IPS-18a (cell line): ENCODE results near the gene ZNF735.
"Not testable (repeated sequence)": the region's sequence is repeated elsewhere in the genome, so short reads cannot be mapped to it uniquely, and the experiment has no call there.

ENCODE experiments used
- H3K27ac ChIP-seq: one replicate; pipeline ENCODE4 v1.5.1; 2013; ENCODE audit warnings: low read length
- H3K27me3 ChIP-seq: one replicate; pipeline ENCODE4 v1.6.1; 2013; ENCODE audit warnings: mild to moderate bottlenecking, low read length; ENCODE audit not compliant: control insufficient read depth, insufficient read depth
- H3K36me3 ChIP-seq: one replicate; pipeline ENCODE4 v1.6.1; 2013; ENCODE audit warnings: low read depth, low read length; ENCODE audit not compliant: control insufficient read depth
- H3K4me1 ChIP-seq: one replicate; pipeline ENCODE4 v1.6.1; 2013; ENCODE audit warnings: low read depth, low read length; ENCODE audit not compliant: control insufficient read depth
- H3K4me3 ChIP-seq: one replicate; pipeline ENCODE4 v1.5.1; 2013; ENCODE audit warnings: low read length
- H3K9ac ChIP-seq: one replicate; pipeline ENCODE4 v1.6.1; 2013; ENCODE audit warnings: mild to moderate bottlenecking, low read length, moderate library complexity
- H3K9me3 ChIP-seq: one replicate; pipeline ENCODE4 v1.6.1; 2013; ENCODE audit warnings: low read depth, low read length; ENCODE audit not compliant: control insufficient read depth

The ZNF735 gene

DNA sequence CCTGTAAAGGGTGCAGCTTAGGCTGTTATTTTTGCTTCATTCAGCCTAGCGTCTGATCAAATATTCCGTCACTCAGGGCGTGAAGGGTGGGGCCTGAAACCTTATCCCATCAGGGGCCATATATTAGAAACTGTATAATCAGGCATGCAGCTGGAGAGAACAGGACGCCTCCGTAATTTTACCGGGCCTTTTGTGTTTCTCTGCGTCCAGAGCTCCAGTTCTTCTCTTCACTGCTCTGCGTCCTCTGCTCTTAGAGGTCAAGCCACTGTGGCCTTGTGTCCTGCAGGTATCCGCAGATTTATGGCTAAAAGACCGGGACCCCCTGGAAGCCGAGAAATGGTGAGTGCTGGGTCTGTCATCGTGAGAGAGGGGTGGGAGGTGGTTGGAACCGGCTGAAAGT, at the start of gene ZNF735:
Gene ZNF735, plus strand, starts transcription at position 301 of the 400 bp plus-strand sequence. Its CDS starts 0 bp downstream, at position 301.
- no peak within 1 kb of the TSS for H3K27ac ChIP-seq
- peaks cover 50% of the 10 kb centered on the region for H3K9me3 ChIP-seq
- no peaks in the 10 kb centered on the region for H3K4me1 ChIP-seq
- no peaks in the 10 kb centered on the region for H3K27me3 ChIP-seq
- H3K4me3 ChIP-seq = no peak within 1 kb of the TSS
- H3K36me3 ChIP-seq = no peaks in the 10 kb centered on the region
- H3K9ac ChIP-seq = no peak within 1 kb of the TSS

DNA sequence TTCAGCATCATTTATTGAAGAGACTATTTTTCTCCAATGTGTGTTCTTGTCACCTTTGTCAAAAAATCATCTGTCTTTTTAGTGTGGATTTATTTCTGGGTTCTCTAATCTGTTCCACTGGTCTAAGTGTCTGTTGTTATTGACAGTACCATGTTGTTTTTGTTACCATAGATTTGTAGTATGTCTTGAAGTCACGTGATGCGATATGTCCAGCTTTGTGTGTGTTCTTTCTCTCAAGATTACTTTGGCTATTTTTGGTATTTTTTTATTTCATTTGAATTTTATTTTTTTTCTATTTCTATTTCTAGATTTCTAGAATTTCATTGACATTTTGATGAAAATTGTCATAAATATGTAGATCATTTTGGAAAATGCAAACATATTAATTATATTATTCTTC, 36.0 kb upstream of the ZNF735 start:
- not testable (repeated sequence) for H3K27me3 ChIP-seq, H3K36me3 ChIP-seq, H3K4me1 ChIP-seq, H3K27ac ChIP-seq, H3K9ac ChIP-seq, H3K4me3 ChIP-seq
- H3K9me3 ChIP-seq = peaks cover 60% of the 10 kb centered on the region

DNA sequence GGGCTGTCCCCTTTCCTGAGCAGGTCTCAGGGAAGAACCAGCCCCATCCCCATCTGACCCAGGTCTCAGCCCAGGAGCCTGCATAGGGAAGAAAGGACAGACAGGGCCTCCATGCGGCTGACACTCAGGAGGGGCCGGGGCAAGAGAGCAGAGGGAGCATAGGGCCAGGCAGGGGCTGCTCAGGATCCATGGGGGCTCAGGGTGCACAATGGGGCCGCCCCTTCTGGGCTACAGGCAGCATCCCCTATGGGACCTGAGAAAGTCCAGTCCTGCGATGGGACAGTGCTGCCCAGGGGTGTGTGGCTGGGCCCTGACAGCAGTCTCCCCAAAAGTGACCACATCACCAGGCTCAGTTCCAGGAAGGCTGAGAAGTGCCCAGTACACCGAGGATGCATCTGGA, 32.7 kb upstream of the ZNF735 start:
- Histone ChIP-seq H3K36me3 (no peaks in the 10 kb centered on the region), H3K4me3 (no peak overlapping the region), H3K9me3 (peaks cover 65% of the 10 kb centered on the region)

DNA sequence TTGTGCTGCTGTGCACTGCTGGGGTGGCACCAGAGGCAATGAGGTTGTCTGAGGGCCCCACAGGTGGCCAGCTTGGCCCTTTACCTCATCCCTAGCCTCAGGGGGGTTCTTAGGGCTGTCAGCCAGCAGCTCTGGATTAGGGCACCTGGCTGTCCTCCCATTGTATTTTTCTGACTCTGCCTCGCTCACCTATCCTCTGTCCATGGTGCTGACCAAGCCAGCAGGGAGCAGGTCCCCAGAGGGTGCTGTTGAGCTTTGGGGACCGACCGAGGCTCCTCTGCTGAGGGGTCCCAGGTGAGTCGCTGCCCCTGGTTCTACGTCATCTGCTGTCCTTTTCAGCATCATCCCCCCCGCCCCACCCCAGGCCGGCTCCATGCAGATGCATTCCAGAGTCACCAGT, 32.1 kb upstream of the ZNF735 start:
- Histone ChIP-seq H3K27me3 (no peaks in the 10 kb centered on the region), H3K9me3 (peaks cover 61% of the 10 kb centered on the region), H3K4me1 (no peaks in the 10 kb centered on the region), H3K9ac (no peak overlapping the region), H3K36me3 (no peaks in the 10 kb centered on the region), H3K4me3 (no peak overlapping the region), H3K27ac (no peak overlapping the region)

More for the DNA sequence above, 32.7 kb upstream of the ZNF735 start:
- H3K9ac ChIP-seq = no peak overlapping the region
- H3K4me1 ChIP-seq = no peaks in the 10 kb centered on the region
- H3K27ac ChIP-seq = no peak overlapping the region
- no peaks in the 10 kb centered on the region for H3K27me3 ChIP-seq

DNA sequence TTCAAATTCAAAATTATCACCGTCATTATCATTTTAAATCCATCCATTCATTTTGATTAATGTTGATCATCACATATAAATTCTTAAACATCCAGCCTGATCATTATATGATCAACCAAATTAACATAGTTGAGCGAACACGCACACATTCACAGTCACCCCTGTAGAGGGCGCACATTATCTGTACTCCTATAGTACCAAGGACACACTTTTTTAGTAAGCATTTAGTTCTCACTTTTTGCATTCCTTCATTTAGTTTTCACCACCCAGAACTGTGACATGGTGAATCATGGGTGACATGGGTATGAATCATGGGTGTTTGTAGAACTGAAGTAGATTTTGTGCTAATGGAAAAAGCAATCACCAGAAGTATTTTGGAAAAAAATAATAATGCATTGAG, 26.0 kb upstream of the ZNF735 start:
- Histone ChIP-seq H3K4me1 (no peaks in the 10 kb centered on the region), H3K9ac (no peak overlapping the region), H3K36me3 (no peaks in the 10 kb centered on the region), H3K4me3 (no peak overlapping the region), H3K27ac (no peak overlapping the region), H3K27me3 (no peaks in the 10 kb centered on the region), H3K9me3 (peaks cover 53% of the 10 kb centered on the region)

DNA sequence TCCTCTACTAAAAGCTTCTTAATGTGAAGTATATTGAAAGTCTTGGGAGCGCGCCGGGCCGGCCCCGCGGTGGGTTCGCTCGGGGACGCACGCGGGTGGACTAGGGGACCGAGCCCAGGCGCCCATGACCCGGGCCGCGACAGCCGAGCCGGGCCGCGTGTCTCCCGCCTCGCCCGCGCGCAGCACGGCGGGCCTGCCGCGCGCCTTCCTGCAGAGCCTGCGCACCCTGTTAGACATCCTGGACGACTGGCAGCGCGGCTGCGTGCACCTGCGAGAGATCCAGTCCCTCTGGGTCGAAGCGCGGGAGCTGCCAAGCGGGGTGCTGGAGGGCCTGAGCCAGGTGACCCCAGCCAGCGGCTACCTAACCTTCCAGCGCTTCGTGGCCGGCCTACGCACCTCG, 25.4 kb upstream of the ZNF735 start:
- Histone ChIP-seq H3K27me3 (no peaks in the 10 kb centered on the region), H3K36me3 (no peaks in the 10 kb centered on the region), H3K9me3 (peaks cover 55% of the 10 kb centered on the region), H3K27ac (no peak overlapping the region), H3K4me1 (no peaks in the 10 kb centered on the region), H3K4me3 (no peak overlapping the region), H3K9ac (no peak overlapping the region)

DNA sequence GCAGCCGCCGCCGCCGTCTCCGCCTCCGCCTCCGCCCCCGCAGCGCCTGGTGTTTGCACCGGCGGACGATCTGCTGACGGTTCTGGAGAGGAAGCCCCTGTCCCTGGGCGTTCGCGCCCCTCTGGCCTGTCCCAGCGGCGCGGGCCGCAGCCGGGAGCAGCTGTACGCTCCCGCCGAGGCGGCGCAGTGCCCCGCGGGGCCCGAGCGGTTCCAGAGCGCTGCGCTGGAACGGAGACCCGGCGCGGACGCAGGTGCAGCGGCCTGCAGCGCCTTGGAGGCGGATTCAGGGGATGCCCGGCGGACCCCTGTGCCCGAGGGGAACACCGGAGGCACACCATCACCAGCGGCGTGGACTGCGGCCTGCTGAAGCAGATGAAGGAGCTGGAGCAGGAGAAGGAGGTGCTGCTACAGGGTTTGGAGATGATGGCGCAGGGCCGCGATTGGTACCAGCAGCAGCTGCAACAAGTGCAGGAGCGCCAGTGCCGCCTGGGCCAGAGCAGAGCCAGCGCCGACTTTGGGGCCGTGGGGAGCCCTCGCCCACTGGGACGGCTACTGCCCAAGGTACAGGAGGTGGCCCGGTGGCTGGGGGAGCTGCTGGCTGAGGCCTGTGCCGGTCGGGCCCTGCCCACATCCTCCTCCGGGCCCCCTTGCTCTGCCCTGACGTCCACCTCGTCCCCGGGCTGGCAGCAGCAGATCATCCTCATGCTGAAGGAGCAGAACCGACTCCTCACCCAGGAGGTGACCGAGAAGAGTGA, 24.8 kb upstream of the ZNF735 start:
- peaks cover 50% of the 10 kb centered on the region for H3K9me3 ChIP-seq
- no peak overlapping the region for H3K4me3 ChIP-seq

DNA sequence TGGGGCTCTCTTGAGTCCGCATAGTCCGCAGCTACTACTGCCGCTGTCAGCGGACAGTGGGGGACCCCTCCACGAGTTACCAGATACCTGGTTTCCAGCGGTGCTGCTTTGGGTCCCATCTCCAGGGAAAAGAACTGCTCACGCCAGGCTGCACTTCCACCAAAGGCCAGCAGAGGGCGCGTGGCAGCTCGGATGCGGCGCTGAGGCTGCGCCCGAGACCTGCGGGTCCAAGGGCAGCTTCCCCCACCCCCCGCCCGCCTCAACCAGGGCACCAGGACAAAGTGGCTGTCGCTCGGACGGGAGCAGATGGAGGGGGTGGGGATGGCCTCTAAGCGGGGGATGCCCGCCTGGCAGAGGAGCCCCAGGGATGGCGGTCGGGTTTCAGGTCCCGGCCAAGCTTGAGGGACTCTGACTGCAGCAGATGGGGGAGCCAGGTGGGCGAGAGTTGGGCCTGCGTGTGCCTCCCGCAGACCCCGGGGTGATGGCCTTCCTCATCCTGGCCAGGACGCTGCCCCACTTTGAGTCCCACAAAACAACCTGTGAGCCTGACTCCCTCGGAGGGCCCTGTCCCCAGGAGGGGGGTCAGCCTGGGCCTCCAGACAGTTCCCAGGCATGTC, 23.8 kb upstream of the ZNF735 start:
- no peaks in the 10 kb centered on the region for H3K4me1 ChIP-seq
- no peak overlapping the region for H3K4me3 ChIP-seq
- no peaks in the 10 kb centered on the region for H3K27me3 ChIP-seq
- H3K9ac ChIP-seq = no peak overlapping the region
- H3K27ac ChIP-seq = no peak overlapping the region
- no peaks in the 10 kb centered on the region for H3K36me3 ChIP-seq
- H3K9me3 ChIP-seq = peaks cover 52% of the 10 kb centered on the region

More for the DNA sequence above, 24.8 kb upstream of the ZNF735 start:
- Histone ChIP-seq H3K36me3 (no peaks in the 10 kb centered on the region), H3K9ac (no peak overlapping the region), H3K4me1 (no peaks in the 10 kb centered on the region), H3K27ac (no peak overlapping the region), H3K27me3 (no peaks in the 10 kb centered on the region)

DNA sequence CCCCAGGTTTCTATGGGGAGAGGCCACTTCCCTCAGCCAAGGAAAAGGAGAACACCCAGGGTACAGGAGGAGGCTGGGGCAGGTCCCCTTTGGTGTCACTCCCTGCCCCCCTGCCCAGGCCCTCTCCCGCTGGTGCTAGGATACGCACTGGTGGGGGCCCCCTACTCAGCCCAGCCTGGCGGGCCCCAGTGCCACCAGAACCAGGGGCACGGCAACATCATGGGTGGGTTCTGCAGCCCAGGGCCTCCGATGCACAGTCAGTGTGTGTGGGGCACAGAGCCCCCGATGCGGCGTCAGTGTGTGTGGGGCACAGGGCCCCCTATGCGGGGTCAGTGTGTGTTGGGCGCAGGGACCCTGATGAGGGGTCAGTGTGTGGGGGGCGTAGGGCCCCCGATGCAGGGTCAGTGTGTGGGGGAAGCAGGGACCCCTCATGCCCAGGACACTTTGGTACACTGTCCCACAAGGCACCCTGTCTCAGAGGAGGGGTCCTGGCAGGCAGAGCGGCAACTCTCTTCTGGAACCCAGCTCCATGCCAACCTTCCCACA, 23.1 kb upstream of the ZNF735 start:
- H3K36me3 ChIP-seq = no peaks in the 10 kb centered on the region
- H3K27me3 ChIP-seq = no peaks in the 10 kb centered on the region
- no peak overlapping the region for H3K27ac ChIP-seq
- peaks cover 53% of the 10 kb centered on the region for H3K9me3 ChIP-seq
- no peaks in the 10 kb centered on the region for H3K4me1 ChIP-seq
- H3K9ac ChIP-seq = no peak overlapping the region
- H3K4me3 ChIP-seq = no peak overlapping the region

DNA sequence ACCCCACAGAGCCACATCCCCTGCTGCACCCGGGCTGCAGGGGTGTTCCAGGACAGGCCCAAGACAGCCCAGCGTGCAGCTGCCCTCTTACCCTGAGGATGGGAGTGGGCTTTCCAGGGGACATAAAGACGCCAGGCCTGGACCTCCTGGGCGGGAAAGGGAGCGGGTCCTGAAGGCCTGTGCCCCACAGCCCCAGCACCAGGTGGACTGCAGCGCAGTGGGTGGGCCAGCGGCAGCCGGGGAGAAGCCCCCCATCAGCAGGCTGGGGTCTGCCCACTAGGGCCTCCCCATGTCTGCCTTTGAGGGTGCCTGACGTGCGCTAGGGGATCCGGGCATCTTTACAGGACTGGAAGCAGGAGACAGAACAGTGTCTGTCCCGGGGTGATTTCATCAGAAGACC, 22.6 kb upstream of the ZNF735 start:
- Histone ChIP-seq H3K27me3 (no peaks in the 10 kb centered on the region), H3K4me1 (no peaks in the 10 kb centered on the region), H3K4me3 (no peak overlapping the region), H3K9me3 (peaks cover 58% of the 10 kb centered on the region), H3K9ac (no peak overlapping the region), H3K36me3 (no peaks in the 10 kb centered on the region), H3K27ac (no peak overlapping the region)

DNA sequence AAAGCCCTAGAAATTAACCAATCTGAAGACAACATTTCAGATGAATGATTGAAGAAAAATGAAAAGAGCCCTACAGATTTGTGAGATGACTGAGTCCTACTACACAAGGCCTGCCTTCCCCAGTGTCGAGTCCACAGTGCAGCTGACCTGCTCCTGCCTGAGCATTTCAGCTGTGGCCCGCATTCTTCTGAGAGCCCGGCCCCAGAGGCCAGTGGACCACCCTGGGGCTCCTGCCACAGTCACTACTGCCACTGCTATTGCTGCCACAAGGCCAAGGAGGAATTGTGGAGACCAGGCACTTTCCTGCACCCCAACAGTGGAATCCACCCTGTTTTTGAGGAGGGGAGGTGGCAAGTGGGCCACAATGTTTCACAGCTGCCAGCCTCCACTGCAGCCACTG, 19.6 kb upstream of the ZNF735 start:
- no peak overlapping the region for H3K9ac ChIP-seq
- no peaks in the 10 kb centered on the region for H3K36me3 ChIP-seq
- H3K9me3 ChIP-seq = peaks cover 61% of the 10 kb centered on the region
- H3K27me3 ChIP-seq = no peaks in the 10 kb centered on the region
- no peaks in the 10 kb centered on the region for H3K4me1 ChIP-seq
- H3K27ac ChIP-seq = no peak overlapping the region
- no peak overlapping the region for H3K4me3 ChIP-seq
